ENCODE data around the gene PYM1. TPM values are rescaled to one million over a fixed set of nuclear protein-coding genes. Genes with fewer than 3 reads are reported as not detected.

Gene PYM1
- total and polyA plus RNA-seq, 2 of the 8 experiments (the other 6 are each of a cell fraction or from before 2014, with no cell fraction given): 38.7 to 58.5 TPM

DNA sequence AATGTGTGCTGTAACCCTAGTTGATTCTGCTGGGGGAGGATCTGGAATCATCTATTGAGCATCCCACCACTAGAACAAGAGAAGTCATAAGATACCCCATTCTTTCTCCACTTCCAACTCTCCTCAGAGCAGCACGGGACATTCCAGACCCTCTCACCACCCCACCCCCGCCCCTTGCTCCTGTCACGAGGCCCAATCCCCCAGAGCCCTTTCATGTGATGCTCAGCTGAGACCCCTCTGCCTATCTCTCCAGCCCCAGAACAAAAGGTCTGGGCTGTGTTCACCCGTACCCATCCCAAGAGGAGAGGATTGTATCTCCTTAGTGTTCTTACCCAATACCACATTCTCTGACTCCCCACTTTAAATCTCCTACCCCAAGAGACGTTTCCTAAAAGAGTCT lies 37.5 kb upstream of the PYM1 start:
- peaks cover 12% of the 10 kb centered on the region; the same call in 1 of the 2 replicates for H3K23me2 ChIP-seq (ENCODE audit: low read depth, low read length)
- no peaks in the 10 kb centered on the region for H3K9me3 ChIP-seq (ENCODE audit: insufficient read depth in 2 of 2, low read depth in 1 of 2, low read length in 1 of 2)
- H3K79me1 ChIP-seq (ENCODE audit: low read depth, low read length): peaks cover 2% of the 10 kb centered on the region; the same call in 1 of the 2 replicates
- no peak overlapping the region for H2BK15ac ChIP-seq (ENCODE audit: low read length)
- H4K5ac ChIP-seq (ENCODE audit: insufficient read length, low read depth, low read length): no peak overlapping the region
- H2BK20ac ChIP-seq (ENCODE audit: low read length): no peak overlapping the region
- H3K9ac ChIP-seq (replicated peaks in 1 of 4; ENCODE audit: extremely low read depth in 1 of 4, low read depth in 3 of 4, low read length in 3 of 4): peak overlapping the region in 3 of 4 experiments; percentile 21 to 83 (median 32); a peak in 4 of 7 replicates
- 0 out of 2 replicates have a peak overlapping the region, but pooled peaks have one; percentile 22 for H3K27ac ChIP-seq (ENCODE audit: low read depth, low read length)
- no peak overlapping the region for H2BK12ac ChIP-seq (ENCODE audit: low read depth, low read length)
- H2AK5ac ChIP-seq (ENCODE audit: low read depth, low read length): no peak overlapping the region
- POLR2A ChIA-PET (ENCODE audit: partially characterized antibody): interaction anchor here (0.5 to 1.9 kb wide), 9 partner anchors 8 to 211 kb away, joined by 3 to 6 read pairs (median 4); partner anchors contain the start of gene RAB5B
- H4K20me1 ChIP-seq (replicated peaks in 1 of 2; ENCODE audit: control insufficient read depth in 1 of 2, insufficient read depth in 2 of 2, low read length in 2 of 2): no peaks in the 10 kb centered on the region
- no peak overlapping the region for H3K23ac ChIP-seq (ENCODE audit: insufficient read length)
- H3K56ac ChIP-seq (replicated peaks; ENCODE audit: insufficient read length, low read depth, low read length): no peak overlapping the region
- H3K79me2 ChIP-seq (ENCODE audit: control insufficient read depth in 1 of 2, insufficient read depth in 2 of 2, low read length in 2 of 2): peaks cover 3 to 18% of the 10 kb centered on the region in 2 experiments; a peak in 3 of 4 replicates
- peak overlapping the region; percentile 62; the same call in 1 of the 2 replicates for H3K18ac ChIP-seq (ENCODE audit: extremely low read depth, low read length)
- H3K4me1 ChIP-seq (replicated peaks in 1 of 4; ENCODE audit: control insufficient read depth in 3 of 4, insufficient read depth in 4 of 4, low read length in 3 of 4): peaks cover 2 to 13% (median 5%) of the 10 kb centered on the region in 4 experiments
- CTCF ChIA-PET (ENCODE audit: partially characterized antibody): interaction anchor here (1.2 kb wide), 2 partner anchors 30 to 86 kb away, joined by 3 to 4 read pairs; no protein-coding TSS in a partner anchor
- DNase-seq (ENCODE audit: low read depth in 1 of 2, low spot score in 2 of 2): peak in 1 of 2 experiments; percentile 48
- no peak overlapping the region for H4K8ac ChIP-seq (ENCODE audit: extremely low read depth, insufficient read depth, low read length)
- peak overlapping the region; percentile 78 to 93 (median 88) for H3K4me3 ChIP-seq (ENCODE audit: extremely low read depth in 1 of 4, insufficient read depth in 2 of 4, low read depth in 3 of 4, low read length in 4 of 4)
- H3K14ac ChIP-seq (ENCODE audit: insufficient read length): no peak overlapping the region
- H2BK120ac ChIP-seq (replicated peaks; ENCODE audit: low read depth, low read length): no peak overlapping the region
- 33% methylated on average over 5 of the region's 5 CpGs; no CpG with 5 or more reads in 1 of the 2 experiments for WGBS, 2 experiments (ENCODE audit: extremely low coverage in 1 of 2, insufficient coverage in 1 of 2, insufficient read length in 1 of 2, insufficient replicate concordance in 2 of 2, low coverage in 1 of 2, low lambda C conversion rate in 2 of 2, missing lambda C conversion rate in 1 of 2)
- peak overlapping the region; percentile 78 to 90 for H3K4me2 ChIP-seq (ENCODE audit: insufficient read depth in 1 of 2, low read depth in 2 of 2, low read length in 2 of 2)
- H3K4ac ChIP-seq (replicated peaks; ENCODE audit: insufficient read length, low read depth, low read length): no peak overlapping the region
- H3K27me3 ChIP-seq (replicated peaks in 1 of 4; ENCODE audit: control insufficient read depth in 3 of 4, extremely low read depth in 1 of 4, insufficient read depth in 3 of 4, low read length in 3 of 4): no peaks in the 10 kb centered on the region
- FAIRE-seq: no peak
- TF ChIP-seq BACH1 (IDR thresholded peaks at IDR 0.05; ENCODE audit: low read length) (no peak), TEAD4 (IDR thresholded peaks at IDR 0.05; ENCODE audit: low read depth, low read length) (0 out of 2 replicates have a peak, but pooled peaks have one; percentile 17), SIN3A (conservative IDR thresholded peaks at IDR 0.05 in 1 of 2, IDR thresholded peaks at IDR 0.05 in 1 of 2; ENCODE audit: low read depth in 1 of 2, low read length in 2 of 2) (0 out of 4 replicates have a peak, but pooled peaks have one; percentile 18 to 58)
- H3K36me3 ChIP-seq (ENCODE audit: control insufficient read depth in 2 of 4, insufficient read depth in 4 of 4, low read length in 3 of 4): peaks cover 2 to 19% (median 9%) of the 10 kb centered on the region in 4 experiments; a peak in 5 of 8 replicates
- H4K91ac ChIP-seq (replicated peaks; ENCODE audit: insufficient read length, low read length): no peak overlapping the region
- H2AFZ ChIP-seq (ENCODE audit: low read length): 0 out of 2 replicates have a peak overlapping the region, but pooled peaks have one; percentile 4
- H2BK5ac ChIP-seq (ENCODE audit: low read depth, low read length): peak overlapping the region; percentile 75; the same call in 1 of the 2 replicates

Data from H1 (cell line).